Uterus (tissue), 2 donors: ENCODE results near the gene SMIM1.

ENCODE experiments used
- CTCF ChIP-seq, 4 experiments: fragments of 200-600 bp in 2 of 4; fragments of 450-650 bp in 2 of 4; sonication (generic) in 2 of 4; IDR thresholded peaks; one replicate each; pipeline ENCODE4 v1.5.1; 2016 to 2019; ENCODE audit warnings: antibody characterized with exemption in 4 of 4, mild to moderate bottlenecking in 2 of 4, moderate library complexity in 1 of 4
- POLR2A ChIP-seq, 2 donors: fragments of 450-650 bp; IDR thresholded peaks; one replicate each; pipeline ENCODE4 v1.6.1; 2016; ENCODE audit warnings: antibody characterized with exemption in 2 of 2, mild to moderate bottlenecking in 1 of 2, moderate library complexity in 1 of 2

- no peak for TF ChIP-seq CTCF (IDR thresholded peaks at IDR 0.05)
- TF ChIP-seq POLR2A (IDR thresholded peaks at IDR 0.05), result no peak
These were observed 2.3 kb upstream of the SMIM1 start for GRCh38 chr1:3770047-3770765.
